GM18868 (cell line): ENCODE results near the gene LY6G5C.

ENCODE experiments used
- ATAC-seq: cut with Tn5 transposase; IDR thresholded peaks from one replicate; pipeline ENCODE4 v1.9.1; 2021; ENCODE audit warnings: mild to moderate bottlenecking, moderate library complexity; ENCODE audit not compliant: unreplicated experiment

Gene LY6G5C

DNA sequence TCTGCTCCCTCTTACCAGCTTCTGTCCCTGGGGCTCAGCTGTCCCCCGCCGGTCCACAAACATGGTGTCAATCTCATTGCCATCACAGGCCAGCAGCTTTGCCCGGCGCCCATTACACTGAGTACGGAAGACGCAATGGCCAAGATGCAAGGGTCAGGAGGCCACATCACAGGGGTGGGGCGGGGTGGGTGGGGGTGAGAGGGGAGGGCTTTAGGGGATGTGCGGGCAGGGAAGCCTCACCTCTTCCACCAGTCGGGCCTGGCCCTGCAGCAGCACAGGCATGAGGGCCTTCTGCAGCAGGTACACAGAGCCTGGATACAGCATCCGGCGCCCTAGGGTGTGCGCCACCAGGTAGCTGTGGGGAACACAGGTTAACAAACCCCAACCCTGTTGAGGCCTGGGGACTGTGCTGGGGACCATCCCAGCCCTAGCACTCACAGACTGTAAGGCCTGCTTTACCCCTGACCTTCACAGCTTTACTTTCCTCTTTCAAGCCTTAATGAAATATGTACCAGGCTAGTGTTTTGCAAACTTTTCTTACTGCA lies 10.8 kb upstream of the LY6G5C start:
- no peak for ATAC-seq

DNA sequence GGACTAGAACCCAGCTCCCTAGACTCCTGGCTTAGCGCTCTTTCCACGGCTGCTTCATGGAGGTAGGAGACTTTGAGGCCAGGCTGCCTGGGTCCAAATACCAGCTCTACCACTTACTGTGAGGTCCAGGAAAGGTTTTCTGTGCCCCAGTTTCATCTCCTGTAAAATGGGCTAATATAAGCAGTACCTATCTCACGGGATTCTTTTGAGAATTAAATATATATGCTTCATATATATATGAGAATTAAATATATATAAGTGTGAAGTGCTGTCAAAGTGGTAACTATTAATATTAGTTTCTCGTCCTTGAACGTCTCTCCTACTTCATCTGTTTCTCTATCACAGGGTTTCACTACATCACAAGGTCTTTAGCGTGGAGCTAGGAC lies 10.2 kb upstream of the LY6G5C start:
- no peak for ATAC-seq

DNA sequence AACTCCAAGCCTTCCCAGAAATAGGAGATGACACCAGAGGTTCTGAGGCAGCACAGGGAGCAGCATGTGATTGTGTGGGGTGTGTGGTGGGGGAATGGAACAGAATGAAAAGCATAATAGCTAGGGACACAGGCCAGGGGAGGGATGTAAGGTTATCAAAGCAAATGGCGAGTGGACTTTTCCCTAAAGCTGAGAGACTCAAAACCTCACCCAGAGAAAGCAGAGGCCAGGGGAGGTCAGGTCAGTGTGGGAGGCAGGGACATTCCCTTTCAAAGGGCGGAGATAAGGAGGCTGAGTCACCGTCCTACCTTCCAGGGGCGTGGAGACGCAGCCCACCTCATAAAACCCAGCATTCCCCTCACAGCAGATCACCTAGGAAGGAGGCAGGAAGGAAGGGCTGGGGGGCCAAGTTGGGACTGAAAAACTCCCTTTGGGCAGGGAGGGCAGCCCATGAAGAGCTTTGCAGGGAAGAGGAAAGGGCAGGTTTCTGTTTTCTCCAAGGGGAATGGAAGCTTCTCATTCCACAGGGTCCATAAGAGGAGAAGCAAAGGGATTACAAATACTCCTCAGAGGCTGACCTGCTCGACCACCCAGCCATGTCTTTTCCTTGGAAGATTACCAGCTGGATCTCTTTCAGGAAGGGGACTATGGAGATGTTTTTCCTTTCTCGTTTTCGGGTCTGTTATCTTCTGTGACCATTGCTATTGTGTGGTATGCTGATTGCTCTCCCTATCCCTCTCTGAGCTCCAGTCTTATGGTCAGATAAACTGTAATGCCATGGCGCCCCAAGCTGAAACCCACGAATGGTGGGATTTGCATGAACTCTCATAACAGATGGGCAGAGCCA lies 9.6 kb upstream of the LY6G5C start:
- no peak for ATAC-seq

DNA sequence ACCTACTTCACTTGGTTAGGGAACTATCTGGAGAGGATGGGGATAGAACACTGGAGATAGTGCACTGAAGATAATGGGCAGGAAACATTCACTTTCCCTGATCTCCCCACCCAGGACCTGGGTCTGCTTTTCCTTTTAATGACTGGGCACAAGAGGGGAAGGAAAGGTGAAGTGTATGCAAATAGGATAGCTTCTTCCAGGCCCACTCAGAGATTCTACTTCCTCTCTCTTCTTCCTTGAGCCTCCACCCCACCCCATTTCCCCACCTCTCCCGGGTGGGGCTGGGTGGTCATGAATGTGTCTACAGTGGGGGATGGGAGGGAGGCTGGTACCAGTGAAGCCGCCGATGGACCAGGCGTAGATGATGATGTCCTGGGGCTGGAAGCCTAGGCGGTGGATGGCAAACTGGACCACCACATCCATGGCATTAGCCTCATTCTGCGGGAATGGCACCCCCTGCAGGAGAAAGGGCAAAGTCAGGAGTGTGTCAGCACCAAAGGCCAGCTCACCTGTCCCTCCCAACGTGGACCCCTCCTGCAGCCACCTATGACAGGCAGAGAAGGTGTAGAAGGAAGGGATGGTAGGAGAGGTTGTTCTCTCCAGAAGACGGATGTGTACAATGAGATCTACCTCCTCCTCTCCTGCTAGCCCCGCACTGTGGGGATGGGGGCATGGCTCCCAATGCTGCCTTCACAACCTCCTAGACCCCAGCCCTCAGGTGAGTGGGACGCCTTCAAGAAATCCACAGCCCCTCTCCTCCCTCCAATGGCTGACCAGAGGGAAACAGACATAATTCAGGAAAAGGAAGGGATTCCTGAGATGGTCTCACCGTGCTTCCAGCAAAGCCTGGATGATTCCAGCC lies 8.6 kb upstream of the LY6G5C start:
- ATAC-seq: no peak

DNA sequence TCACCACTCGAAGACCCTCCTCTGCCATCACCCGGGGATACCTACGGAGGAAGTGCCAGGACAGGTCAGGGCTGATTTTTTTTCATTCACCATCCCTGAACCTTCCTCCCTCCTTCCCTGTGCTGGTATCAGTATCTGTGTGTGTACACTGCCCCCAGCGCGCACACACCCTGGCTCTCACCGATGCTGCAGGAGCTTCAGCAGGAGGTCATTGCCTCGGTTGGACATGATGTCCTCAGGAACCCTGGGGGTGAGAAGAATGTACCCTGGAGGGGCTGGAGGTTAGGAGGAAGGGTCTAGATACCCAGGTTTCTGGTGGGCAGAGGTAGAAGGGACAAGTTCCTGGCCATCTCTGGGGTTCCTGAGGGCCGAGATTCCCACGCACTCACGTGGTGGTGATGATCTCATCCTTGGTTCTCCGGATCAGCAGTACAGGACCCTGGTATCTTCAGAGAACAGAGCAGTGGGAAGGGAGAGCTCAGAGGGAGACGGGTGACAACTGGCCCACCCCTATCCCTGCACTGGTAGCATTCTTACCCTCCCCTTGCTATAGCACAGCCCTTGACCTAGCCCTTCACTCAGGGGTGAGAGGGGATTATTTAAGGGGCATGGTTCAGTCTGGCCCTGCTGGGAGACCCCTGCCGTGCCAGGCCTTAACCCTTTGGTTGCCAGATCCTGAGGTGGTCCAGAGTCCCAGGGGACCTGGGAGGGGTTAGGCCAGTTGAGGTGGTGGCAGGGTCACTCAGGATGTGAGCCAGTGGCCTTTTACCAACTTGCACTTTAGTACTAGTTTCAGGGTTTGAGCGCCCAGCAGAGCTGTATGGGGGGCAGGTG lies 7.2 kb upstream of the LY6G5C start:
- ATAC-seq: no peak

DNA sequence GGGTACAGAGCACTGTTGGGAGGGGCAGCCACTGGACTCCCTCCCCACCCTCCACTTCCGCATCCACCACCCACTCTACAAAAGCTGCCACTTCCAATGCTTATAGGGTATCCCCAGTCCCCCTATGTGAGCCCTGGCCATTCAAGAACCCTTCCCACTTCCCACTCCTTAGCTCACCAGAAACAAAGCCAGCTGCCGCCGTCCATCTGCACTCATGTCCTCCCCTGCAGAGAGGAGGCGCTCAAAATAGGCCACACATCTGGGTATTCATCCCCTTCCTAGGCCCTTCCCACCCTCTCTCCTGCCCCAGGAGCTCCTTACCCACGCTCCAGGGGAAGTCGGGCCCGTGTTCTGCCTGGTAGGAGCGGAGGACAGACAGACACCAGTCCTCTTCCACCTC lies 6.5 kb upstream of the LY6G5C start:
- no peak for ATAC-seq

DNA sequence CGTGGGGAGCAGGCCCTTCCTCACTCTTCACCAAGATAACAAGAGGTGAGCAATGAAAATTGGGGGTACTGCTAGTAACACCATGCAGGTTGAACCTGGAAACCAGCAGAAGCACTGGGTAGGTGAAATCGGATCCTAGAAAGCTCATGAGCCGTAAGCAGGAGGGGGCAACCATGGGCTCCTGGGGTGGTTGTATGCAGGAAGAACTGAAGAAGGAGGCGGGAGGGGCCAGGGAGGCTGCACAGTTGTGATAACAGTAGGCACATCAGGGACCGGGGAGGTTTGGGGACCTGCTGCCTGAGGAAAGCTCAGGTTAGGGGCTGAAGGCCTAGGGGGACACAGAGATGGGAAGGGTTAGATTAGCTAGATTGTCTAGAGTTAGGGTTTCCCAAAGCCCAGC lies 5.6 kb upstream of the LY6G5C start:
- ATAC-seq: no peak

DNA sequence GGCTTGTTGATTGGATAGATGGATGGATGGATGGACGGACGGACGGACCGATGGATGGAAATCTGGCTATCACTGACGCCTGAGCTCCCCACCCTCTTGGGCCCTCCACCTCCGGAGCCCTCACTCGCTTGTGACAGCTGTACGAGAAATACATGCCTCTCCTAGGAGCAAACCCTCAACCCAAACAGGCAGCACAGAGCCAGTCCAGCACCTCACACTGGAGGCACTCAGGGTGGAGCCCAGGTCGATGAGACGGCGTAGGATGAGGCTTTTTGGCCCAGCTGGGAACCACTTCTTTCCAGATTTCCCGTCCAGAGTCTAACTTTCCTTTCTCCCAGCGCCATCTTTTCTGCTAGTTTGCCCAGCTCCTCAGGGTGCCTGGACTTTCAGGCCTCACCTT lies 2.7 kb upstream of the LY6G5C start:
- ATAC-seq: no peak

DNA sequence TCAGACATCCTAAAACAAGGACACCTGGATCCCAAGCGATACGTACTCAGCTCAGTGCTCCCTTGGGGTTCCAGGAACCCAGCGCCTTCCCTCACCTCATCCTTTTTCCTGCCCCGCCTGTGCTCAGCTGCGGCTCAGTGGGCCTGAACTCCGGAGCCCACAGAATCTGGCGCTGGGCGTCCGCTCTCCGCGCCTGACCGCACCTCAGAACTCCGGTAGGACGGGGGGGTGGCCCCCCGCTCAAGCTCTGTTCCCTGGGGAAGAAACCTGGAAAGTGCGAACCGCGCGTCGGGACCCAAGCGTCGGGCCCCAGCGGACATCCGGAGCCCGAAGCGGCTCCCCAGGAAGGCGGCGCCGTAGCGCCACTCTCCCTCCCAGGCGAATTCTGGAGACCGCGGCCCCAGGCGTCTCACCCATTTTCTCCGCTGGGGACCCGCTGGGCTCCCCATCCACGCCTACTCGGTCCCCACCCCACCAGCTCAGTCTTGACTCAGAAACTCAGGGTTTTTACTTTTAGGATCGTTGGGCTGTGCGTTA lies 336 bp upstream of the LY6G5C start:
- no peak for ATAC-seq

DNA sequence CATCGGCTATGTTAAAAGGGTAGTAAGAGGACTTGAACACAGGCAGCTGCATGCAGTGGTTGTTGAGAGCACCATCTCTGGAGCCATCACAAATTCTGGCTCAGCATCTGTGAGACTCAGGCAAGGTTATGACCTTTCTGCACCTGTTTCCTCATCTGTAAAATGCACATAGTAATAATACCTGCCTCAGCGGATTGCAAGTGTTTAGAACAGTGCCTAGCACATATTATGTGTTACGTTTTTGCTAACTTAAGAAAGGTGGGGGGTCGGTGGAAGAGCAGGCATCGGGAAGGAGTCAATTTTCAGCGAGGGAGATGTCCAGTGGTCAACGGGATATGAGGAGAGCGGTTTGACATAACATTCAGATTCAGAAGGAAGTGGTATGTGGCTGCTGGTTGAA lies 2.9 kb downstream of the LY6G5C start:
- ATAC-seq: no peak

DNA sequence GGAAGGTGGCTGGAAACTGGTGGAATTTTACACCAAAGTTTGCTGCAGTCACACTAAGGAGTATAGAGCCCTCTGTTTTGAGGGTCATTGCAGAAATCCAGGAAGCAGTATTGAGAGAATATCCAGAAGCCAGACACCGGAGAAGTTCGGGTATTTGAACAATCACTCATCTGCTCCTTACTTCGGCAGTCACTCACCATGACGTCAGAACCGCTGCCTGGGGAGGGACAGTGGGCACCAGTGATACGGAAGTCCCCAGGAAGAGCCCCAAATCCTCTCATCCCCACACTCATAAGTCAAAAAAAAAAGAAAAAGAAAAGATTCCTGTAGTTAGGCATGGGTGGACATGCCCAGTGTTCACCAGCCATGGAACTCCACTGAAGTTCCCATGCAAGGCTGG lies 4.0 kb downstream of the LY6G5C start:
- ATAC-seq: no peak

DNA sequence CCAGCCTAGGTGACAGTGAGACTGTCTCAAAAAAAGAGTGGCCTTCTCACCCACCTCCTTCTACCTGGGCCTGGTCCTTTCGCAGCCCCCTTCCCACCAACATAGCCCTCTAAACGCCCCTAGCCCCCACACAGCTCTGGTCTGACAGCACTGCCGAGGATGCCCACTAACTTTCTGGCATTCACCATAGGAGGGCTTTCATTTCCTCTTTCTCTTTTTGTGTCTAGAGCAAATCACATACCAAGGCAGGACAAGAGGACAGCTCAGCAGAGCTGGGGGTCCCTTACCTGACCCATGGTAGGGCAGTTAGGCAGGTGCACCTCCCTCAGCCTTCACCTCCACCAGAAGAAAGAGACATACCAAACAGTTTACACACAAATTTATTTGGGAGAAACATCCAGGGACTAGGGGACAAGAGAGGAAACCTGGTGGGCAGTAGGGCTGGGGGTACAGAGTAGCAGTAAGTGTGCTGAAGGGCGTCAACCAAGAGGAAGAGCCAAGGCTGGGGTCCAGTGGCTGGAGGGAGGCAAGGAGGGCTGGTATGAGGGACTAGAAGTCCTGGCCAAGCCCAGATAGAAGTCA lies 4.5 kb downstream of the LY6G5C start:
- ATAC-seq: no peak

DNA sequence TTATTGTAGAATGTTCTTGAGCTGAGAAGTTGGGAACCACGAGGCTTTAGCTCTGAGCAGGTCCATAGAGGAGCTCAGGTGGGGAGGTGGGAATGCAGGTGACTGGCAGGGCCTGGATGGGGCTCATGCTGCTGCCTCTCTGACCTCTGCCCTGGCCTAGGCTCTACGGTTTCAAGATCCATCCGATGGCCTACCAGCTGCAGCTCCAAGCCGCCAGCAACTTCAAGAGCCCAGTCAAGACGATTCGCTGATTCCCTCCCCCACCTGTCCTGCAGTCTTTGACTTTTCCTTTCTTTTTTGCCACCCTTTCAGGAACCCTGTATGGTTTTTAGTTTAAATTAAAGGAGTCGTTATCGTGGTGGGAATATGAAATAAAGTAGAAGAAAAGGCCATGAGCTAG lies 11.2 kb downstream of the LY6G5C start, which contains the start of gene LY6G5B:
Gene LY6G5B (plus strand): TSS at position 301 of the 400 bp plus-strand sequence. CDS start 975 bp downstream, outside the sequence.
- ATAC-seq: no peak

DNA sequence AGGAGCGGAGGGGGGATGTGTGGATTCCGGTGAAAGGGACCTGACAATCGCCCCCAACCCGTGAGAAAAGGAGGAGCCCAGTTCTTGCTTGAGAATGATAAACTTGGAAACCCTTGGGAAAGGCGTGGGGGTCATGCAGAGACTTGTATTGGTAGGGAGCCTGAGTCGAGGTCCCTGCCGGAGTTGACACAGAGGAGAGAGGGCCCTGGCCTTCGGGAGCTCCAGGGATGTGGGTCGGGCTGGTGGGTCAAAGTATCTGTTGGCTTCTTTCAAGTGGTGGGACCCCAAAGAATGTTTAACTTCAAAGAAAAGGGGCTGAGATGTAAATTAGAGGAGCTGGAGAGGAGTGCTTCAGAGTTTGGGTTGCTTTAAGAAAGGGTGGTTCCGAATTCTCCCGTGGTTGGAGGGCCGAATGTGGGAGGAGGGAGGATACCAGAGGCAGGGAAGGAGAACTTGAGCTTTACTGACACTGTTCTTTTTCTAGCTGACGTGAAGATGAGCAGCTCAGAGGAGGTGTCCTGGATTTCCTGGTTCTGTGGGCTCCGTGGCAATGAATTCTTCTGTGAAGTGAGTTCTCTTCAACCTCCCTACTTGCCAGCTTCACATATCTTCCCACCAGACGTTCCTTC lies 14.4 kb downstream of the LY6G5C start:
- ATAC-seq: no peak

DNA sequence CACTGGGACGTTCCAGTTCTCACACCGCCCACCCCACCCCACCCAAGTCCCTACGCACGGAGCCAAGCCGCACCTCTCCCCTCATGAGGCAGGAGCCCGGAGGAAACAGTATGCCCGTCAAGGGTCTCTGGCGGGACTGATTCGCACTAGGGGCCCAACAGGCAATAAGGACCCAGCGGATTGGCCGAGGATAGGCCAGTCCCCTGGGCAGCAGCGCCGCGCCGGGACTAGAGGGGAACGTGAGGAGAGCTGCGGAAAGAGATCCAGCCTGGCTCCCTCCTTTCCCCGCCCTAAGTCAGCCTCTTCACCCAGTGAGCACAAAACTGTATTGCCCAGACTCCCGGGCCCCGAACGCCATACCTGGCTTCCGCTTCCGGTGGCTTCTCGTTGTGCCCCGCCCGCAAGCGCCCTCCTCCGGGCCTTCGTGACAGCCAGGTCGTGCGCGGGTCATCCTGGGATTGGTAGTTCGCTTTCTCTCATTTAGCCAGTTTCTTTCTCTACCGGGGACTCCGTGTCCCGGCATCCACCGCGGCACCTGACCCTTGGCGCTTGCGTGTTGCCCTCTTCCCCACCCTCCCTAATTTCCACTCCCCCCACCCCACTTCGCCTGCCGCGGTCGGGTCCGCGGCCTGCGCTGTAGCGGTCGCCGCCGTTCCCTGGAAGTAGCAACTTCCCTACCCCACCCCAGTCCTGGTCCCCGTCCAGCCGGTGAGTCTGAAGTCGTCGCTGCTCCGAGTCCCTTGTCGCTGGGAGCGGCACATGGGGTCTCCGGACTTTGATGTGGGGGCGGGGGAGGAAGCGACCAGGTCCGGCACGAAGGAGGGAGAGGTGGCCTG lies 15.1 kb downstream of the LY6G5C start, which contains the start of gene CSNK2B:
Gene CSNK2B (plus strand): TSS at position 580 of the 836 bp plus-strand sequence. CDS start 752 bp downstream, outside the sequence.
- peak; percentile 74 for ATAC-seq

DNA sequence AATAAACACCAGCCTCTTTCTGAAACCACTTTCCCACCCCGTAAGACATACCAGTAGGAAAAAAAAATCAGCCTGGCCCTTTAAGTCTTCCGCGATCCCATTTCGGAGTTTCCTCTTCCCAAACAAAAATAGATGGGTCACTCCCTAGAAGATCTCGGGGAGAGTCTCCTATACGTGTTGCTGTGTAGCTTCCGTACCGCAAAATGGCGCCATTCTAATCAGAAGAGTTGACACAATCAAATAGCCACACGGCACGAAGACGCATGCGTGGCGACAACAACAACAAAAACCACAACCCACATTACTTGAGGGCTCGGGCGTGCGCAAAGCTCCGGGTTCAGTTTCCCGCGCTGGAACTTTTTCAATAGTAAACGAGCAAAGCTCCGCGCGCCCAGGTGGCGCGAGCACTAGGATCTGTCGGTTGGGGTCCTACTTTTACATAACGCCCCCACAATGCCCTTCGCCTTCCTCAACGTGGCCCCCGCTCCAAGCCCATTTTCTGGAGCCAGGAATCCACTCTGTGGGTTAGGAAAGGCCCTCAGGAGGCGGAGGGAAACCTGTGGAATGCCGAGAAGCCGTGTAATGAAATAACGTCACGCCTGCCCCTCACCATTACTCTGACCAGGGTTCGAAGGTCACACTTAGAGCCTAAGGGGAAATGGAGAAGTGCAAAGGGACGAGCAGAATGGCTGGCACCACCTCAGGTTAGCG lies 15.9 kb downstream of the LY6G5C start, which contains the start of gene GPANK1:
Gene GPANK1 (minus strand): TSS at position 208 of the 711 bp plus-strand sequence. CDS start 519 bp downstream, outside the sequence.
- peak; percentile 31 for ATAC-seq

DNA sequence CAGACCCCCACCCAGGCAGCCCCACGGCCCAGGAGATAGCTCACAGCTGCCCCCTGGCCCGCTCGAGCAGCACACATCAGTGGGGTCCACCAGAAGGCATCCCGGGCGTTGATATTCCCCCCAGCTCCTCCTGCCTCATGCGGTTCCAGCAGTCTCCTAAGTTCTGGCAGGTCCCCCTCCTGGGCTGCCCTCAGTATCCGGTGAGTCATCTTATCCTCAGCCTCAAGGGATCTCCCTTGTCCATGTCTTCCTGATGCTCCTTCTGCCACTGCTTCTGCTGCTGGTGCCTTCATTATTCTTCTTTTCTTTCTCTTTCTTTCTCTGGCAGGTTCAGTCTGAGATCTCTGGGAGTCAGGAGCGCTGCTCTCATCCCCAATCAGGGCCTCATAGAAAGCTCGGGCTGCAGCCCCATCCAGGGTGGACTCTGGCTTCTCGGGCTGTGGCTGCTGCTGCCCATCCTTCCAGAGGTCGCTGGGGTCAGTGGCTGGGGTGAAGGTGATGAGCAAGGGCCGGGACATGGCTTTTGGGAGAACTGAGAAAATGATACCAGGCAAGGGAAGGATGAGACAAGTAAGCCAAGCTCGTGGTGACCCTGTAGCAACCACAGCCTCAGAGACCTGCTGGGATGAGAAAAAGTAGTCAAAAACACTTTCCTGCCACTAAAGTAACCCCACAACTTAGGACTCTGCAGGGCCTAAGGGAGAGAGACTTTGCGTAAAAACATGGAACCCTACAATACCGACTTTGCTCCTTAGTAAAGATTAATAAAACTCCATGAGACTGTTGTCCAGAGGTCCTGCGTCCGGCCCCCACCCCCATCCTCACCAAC lies 16.7 kb downstream of the LY6G5C start:
- no peak for ATAC-seq
